K562 (cell line): ENCODE data around the gene LPAR5. TPM values are rescaled to one million over a fixed set of nuclear protein-coding genes. Genes with fewer than 3 reads are reported as not detected.

Experiments used
- ATAC-seq: fragments of 200-7000 bp; cut with Tn5 transposase; 3 replicates; pipeline ENCODE4 v1.9.1; 2020; ENCODE audit warnings: moderate library complexity
- BruUV-seq: library from RNA; stranded (reverse); fragments of 400-500 nt; replicated peaks from 2 replicates; lab custom pipeline; 2021; lab: Mats Ljungman, UMichigan
- CTCF ChIA-PET: fragments of 300-600 bp; formaldehyde crosslinking; extraction: SDS; loops from one replicate; lab custom pipeline; 2021; ENCODE audit warnings: low intra/inter-chr PET ratio; lab: Yijun Ruan, JAX
- POLR2A ChIA-PET: fragments of 300-600, 350-650 bp; sonication (Branson Sonifier 250); formaldehyde crosslinking; extraction: SDS; loops from one replicate; lab custom pipeline; 2021; ENCODE audit warnings: antibody characterized with exemption, inconsistent platforms; lab: Yijun Ruan, JAX
- DNase-seq, 4 experiments: peaks; one replicate each; pipeline versions ENCODE4 v3.0.0 to v3.0.0-alpha.2; 2011 to 2018; ENCODE audit warnings: low spot score in 3 of 4, mixed read lengths in 3 of 4; ENCODE audit errors: extremely low read depth in 1 of 4
- FAIRE-seq: peaks from 2 replicates; lab custom pipeline; 2011; peaks lifted over from hg19 to GRCh38; lab: Jason Lieb, UNC
- H2AFZ ChIP-seq: 2 replicates; pipeline ENCODE4 v1.6.0; 2011; ENCODE audit warnings: low read depth, low read length, control low read depth, inconsistent platforms
- H3K27ac ChIP-seq: fragments of 200-600 bp; 3 replicates; pipeline ENCODE4 v1.8.0; 2011; ENCODE audit warnings: low read depth, mild to moderate bottlenecking, control low read depth, inconsistent platforms, low read length, moderate library complexity, mixed read lengths; ENCODE audit errors: extremely low read depth
- H3K27me3 ChIP-seq, 2 experiments: fragments of 300-600 bp in 1 of 2; 2 replicates in 1 of 2; 3 replicates in 1 of 2; pipeline versions ENCODE4 v1.6.0 to v1.8.0; 2011; ENCODE audit warnings: inconsistent platforms in 2 of 2, low read length in 2 of 2, mild to moderate bottlenecking in 1 of 2, mixed read lengths in 1 of 2, moderate library complexity in 1 of 2; ENCODE audit not compliant: control insufficient read depth in 2 of 2, insufficient read depth in 2 of 2
- H3K36me3 ChIP-seq: fragments of 300-600 bp; 3 replicates; pipeline ENCODE4 v1.8.0; 2011; ENCODE audit warnings: mild to moderate bottlenecking, low read length, inconsistent platforms; ENCODE audit not compliant: control insufficient read depth, insufficient read depth
- H3K4me1 ChIP-seq, 2 experiments: fragments of 200-600 bp in 1 of 2; replicated peaks in 1 of 2; 2 replicates in 1 of 2; 3 replicates in 1 of 2; pipeline versions ENCODE4 v1.5.1 to v1.8.0; 2011; ENCODE audit warnings: inconsistent platforms in 2 of 2, low read length in 2 of 2, mild to moderate bottlenecking in 1 of 2, mixed read lengths in 1 of 2, moderate library complexity in 1 of 2; ENCODE audit not compliant: control insufficient read depth in 2 of 2, insufficient read depth in 2 of 2
- H3K4me2 ChIP-seq: 2 replicates; pipeline ENCODE4 v1.6.1; 2011; ENCODE audit warnings: low read length, control low read depth, inconsistent platforms, mixed read lengths; ENCODE audit not compliant: insufficient read depth
- H3K4me3 ChIP-seq: fragments of 200-600 bp; sonication (generic), shearing (Covaris generic); 2 replicates; pipeline ENCODE4 v1.5.1; 2016; ENCODE audit warnings: control low read depth, inconsistent platforms
- H3K79me2 ChIP-seq: fragments of 200-600 bp; 3 replicates; pipeline ENCODE4 v1.8.0; 2011; ENCODE audit warnings: low read length, inconsistent platforms; ENCODE audit not compliant: control insufficient read depth, insufficient read depth
- H3K9ac ChIP-seq, 2 experiments: 2 replicates each; pipeline versions ENCODE4 v1.6.0 to v1.6.1; 2011; ENCODE audit warnings: low read depth in 2 of 2, low read length in 2 of 2, control low read depth in 1 of 2, inconsistent platforms in 1 of 2, mild to moderate bottlenecking in 1 of 2, mixed read lengths in 1 of 2; ENCODE audit not compliant: insufficient read depth in 1 of 2
- H3K9me1 ChIP-seq: one replicate; pipeline ENCODE4 v1.6.0; 2011; ENCODE audit warnings: inconsistent platforms, mild to moderate bottlenecking, low read length, moderate library complexity; ENCODE audit not compliant: control insufficient read depth, insufficient read depth
- H3K9me3 ChIP-seq: replicated peaks from 2 replicates; pipeline ENCODE4 v1.5.1; 2011; ENCODE audit warnings: low read depth, low read length, inconsistent platforms; ENCODE audit not compliant: control insufficient read depth, insufficient read depth
- H4K20me1 ChIP-seq: replicated peaks from 2 replicates; pipeline ENCODE4 v1.6.1; 2011; ENCODE audit warnings: low read length, inconsistent platforms, mixed read lengths; ENCODE audit not compliant: control insufficient read depth, insufficient read depth
- EHMT2 ChIP-seq: fragments of 450-650 bp; IDR thresholded peaks from 2 replicates; pipeline ENCODE4 v1.6.1; 2018; ENCODE audit warnings: antibody characterized with exemption
- RBFOX2 ChIP-seq: fragments of 200-400 bp; formaldehyde crosslinking; IDR thresholded peaks from 2 replicates; pipeline ENCODE4 v1.6.1; 2017; ENCODE audit warnings: low read depth, mild to moderate bottlenecking, low read length, moderate library complexity
- SMAD4 ChIP-seq: fragments of 250-450 bp; sonication (Bioruptor Pico); conservative IDR thresholded peaks from 2 replicates; pipeline ENCODE4 v1.8.0; 2021; ENCODE audit warnings: inconsistent platforms, mild to moderate bottlenecking, moderate library complexity
- WGBS: fragments of 100-300 bp; shearing (Covaris generic); methylation state at CpG from one replicate; pipeline ENCODE4 v1.1.6; 2016; ENCODE audit warnings: low coverage, mixed read lengths; ENCODE audit not compliant: insufficient coverage; ENCODE audit errors: missing lambda C conversion rate; 5-methylcytosine and 5-hydroxymethylcytosine counted together
- in situ Hi-C: fragments of 300-500 bp; cut with MboI; formaldehyde crosslinking; loops from 4 replicates; pipeline ENCODE4 v1.15.0; 2018; ENCODE audit warnings: inconsistent platforms, mixed read lengths
- intact Hi-C: fragments of 100-400 bp; cut with micrococcal nuclease; formaldehyde crosslinking; loops from 2 replicates; pipeline ENCODE4 v1.14.2; 2022
- polyA plus RNA-seq, 8 experiments: library from polyadenylated mRNA; depleted of rRNA in 4 of 8; stranded (reverse) in 5 of 8; unstranded in 3 of 8; fragments of >200 nt; fragmentation: Nextera tagmentation in 2 of 8; fragmentation: Illumina TruSeq in 1 of 8; extraction: Ambion mirVana in 2 of 8; extraction: Trizol in 1 of 8; gene quantifications; 2 replicates each; pipeline versions ENCODE4 v1.2.1 to v1.2.3, GENCODE V29; 2011 to 2014; ENCODE audit warnings: inconsistent platforms in 1 of 8, missing spikeins in 1 of 8
- total RNA-seq, 7 experiments: library from RNA; depleted of rRNA in 6 of 7; stranded (reverse); fragments of >200 nt in 6 of 7; fragmentation: Illumina TruSeq in 2 of 7; extraction: Trizol in 2 of 7; gene quantifications; 2 replicates each; pipeline versions ENCODE4 v1.2.1 to v1.2.3, GENCODE V29; 2011 to 2021; ENCODE audit warnings: low replicate concordance in 1 of 7
- TF ChIP-seq, protein P1 (sequence below), 2 experiments: IDR thresholded peaks in 1 of 2; conservative IDR thresholded peaks in 1 of 2; 2 replicates each; pipeline ENCODE4 v1.6.1; 2016; ENCODE audit warnings: low read depth in 2 of 2, mild to moderate bottlenecking in 1 of 2, missing compliant biosample characterization in 1 of 2, missing genetic modification characterization in 1 of 2, moderate library complexity in 1 of 2
- TF ChIP-seq, protein P2 (sequence below): sonication (generic); formaldehyde crosslinking; IDR thresholded peaks from 2 replicates; pipeline ENCODE4 v1.8.1; 2023; ENCODE audit warnings: mild to moderate bottlenecking, missing genetic modification reagents

LPAR5 gene
- total and polyA plus RNA-seq, 9 of the 15 experiments (the other 6 are each of a cell fraction or from before 2014, with no cell fraction given) = 1.3 to 11.7 (median 3.6) TPM

GRCh38 chr12:6620885-6621274 lies 14.9 kb downstream of the LPAR5 start:
- ChIA-PET POLR2A (no interaction called here), CTCF (no interaction called here)
- intact Hi-C loops = no loop called here
- WGBS = 94% methylated on average over 12 of the region's 29 CpGs
- no TSS peak for BruUV-seq
- Histone ChIP-seq H3K9me1 (no peaks in the 10 kb centered on the region), H3K79me2 (peaks cover 19% of the 10 kb centered on the region), H3K4me3 (no peak overlapping the region), H4K20me1 (no peaks in the 10 kb centered on the region), H3K4me1 (peaks cover 2 to 9% of the 10 kb centered on the region in 2 experiments; a peak in 4 of 5 replicates), H3K27ac (no peak overlapping the region), H3K27me3 (no peaks in the 10 kb centered on the region), H3K9ac (no peak overlapping the region; a peak in 2 of 4 replicates), H3K36me3 (peaks cover 25% of the 10 kb centered on the region; the same call in 2 of the 3 replicates), H2AFZ (no peak overlapping the region), H3K9me3 (no peaks in the 10 kb centered on the region), H3K4me2 (no peak overlapping the region)
- no peak for ATAC-seq
- TF ChIP-seq EHMT2 (no peak), RBFOX2 (peak; percentile 41; the same call in 1 of the 2 replicates)
- in situ Hi-C loops = no loop called here
- no peak for DNase-seq
- no peak for FAIRE-seq

GRCh38 chr12:6620137-6620884 lies 15.4 kb downstream of the LPAR5 start:
- no peaks in the 10 kb centered on the region for H4K20me1 ChIP-seq
- peaks cover 15% of the 10 kb centered on the region for H3K79me2 ChIP-seq
- no peak overlapping the region for H3K4me2 ChIP-seq
- no peak overlapping the region for H3K27ac ChIP-seq
- peaks cover 7 to 12% of the 10 kb centered on the region in 2 experiments; a peak in 4 of 5 replicates for H3K4me1 ChIP-seq
- no peaks in the 10 kb centered on the region for H3K27me3 ChIP-seq
- no peak overlapping the region for H3K4me3 ChIP-seq
- BruUV-seq = no TSS peak
- ChIA-PET CTCF (no interaction called here), POLR2A (no interaction called here)
- ATAC-seq = no peak
- WGBS = 97% methylated on average over 25 of the region's 88 CpGs
- in situ Hi-C loops = no loop called here
- H3K9me1 ChIP-seq = no peaks in the 10 kb centered on the region
- H3K9ac ChIP-seq = no peak overlapping the region; a peak in 1 of 4 replicates
- peaks cover 25% of the 10 kb centered on the region; the same call in 2 of the 3 replicates for H3K36me3 ChIP-seq
- no peak overlapping the region for H2AFZ ChIP-seq
- DNase-seq = no peak
- no peak for FAIRE-seq
- no peaks in the 10 kb centered on the region for H3K9me3 ChIP-seq
- intact Hi-C loops = no loop called here
- TF ChIP-seq, protein P1, sequence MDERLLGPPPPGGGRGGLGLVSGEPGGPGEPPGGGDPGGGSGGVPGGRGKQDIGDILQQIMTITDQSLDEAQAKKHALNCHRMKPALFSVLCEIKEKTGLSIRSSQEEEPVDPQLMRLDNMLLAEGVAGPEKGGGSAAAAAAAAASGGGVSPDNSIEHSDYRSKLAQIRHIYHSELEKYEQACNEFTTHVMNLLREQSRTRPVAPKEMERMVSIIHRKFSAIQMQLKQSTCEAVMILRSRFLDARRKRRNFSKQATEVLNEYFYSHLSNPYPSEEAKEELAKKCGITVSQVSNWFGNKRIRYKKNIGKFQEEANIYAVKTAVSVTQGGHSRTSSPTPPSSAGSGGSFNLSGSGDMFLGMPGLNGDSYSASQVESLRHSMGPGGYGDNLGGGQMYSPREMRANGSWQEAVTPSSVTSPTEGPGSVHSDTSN (CRISPR knock-in tag; IDR thresholded peaks at IDR 0.05; ENCODE audit: low read depth) = no peak
- TF ChIP-seq, protein P1 (tag; conservative IDR thresholded peaks at IDR 0.05; ENCODE audit: low read depth) = no peak
- no peak for TF ChIP-seq SMAD4 (CRISPR knock-in tag)
- TF ChIP-seq, protein P2, sequence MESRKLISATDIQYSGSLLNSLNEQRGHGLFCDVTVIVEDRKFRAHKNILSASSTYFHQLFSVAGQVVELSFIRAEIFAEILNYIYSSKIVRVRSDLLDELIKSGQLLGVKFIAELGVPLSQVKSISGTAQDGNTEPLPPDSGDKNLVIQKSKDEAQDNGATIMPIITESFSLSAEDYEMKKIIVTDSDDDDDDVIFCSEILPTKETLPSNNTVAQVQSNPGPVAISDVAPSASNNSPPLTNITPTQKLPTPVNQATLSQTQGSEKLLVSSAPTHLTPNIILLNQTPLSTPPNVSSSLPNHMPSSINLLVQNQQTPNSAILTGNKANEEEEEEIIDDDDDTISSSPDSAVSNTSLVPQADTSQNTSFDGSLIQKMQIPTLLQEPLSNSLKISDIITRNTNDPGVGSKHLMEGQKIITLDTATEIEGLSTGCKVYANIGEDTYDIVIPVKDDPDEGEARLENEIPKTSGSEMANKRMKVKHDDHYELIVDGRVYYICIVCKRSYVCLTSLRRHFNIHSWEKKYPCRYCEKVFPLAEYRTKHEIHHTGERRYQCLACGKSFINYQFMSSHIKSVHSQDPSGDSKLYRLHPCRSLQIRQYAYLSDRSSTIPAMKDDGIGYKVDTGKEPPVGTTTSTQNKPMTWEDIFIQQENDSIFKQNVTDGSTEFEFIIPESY (CRISPR knock-in tag) = peak; percentile 78
